Measurements from ENCODE around the gene CERS3.
A peak's percentile ranks its signal among the peaks of the same experiment; 100 is the strongest.

CERS3 gene

GRCh38 chr15:100528833-100529428, at the start of gene CERS3:
CERS3 (minus strand) TSS chr15:100528950; CDS start chr15:100501849, 27,101 bp downstream.
- no peaks in the 10 kb centered on the region for H3K36me3 Mint-ChIP-seq (ENCODE audit: low read depth)
- peaks cover 3% of the 10 kb centered on the region for H3K27me3 Mint-ChIP-seq
- H3K27ac Mint-ChIP-seq: no peak within 1 kb of the TSS
- H3K4me1 Mint-ChIP-seq: peaks cover 2% of the 10 kb centered on the region
- no peak within 1 kb of the TSS for H3K4me3 Mint-ChIP-seq
- DNase-seq (no peak), ATAC-seq (no peak)
- no peaks in the 10 kb centered on the region for H3K9me3 Mint-ChIP-seq

- Mint-ChIP-seq H3K4me1 (peaks cover 49% of the 10 kb centered on the region), H3K27me3 (no peaks in the 10 kb centered on the region), H3K27ac (no peak overlapping the region), H3K9me3 (no peaks in the 10 kb centered on the region), H3K4me3 (no peak overlapping the region), H3K36me3 (ENCODE audit: low read depth) (peaks cover 58% of the 10 kb centered on the region)
- ATAC-seq: no peak
- no peak for DNase-seq
Observed at GRCh38 chr15:100573526-100573925, 44.8 kb upstream of the CERS3 start.

- Mint-ChIP-seq H3K27me3 (no peaks in the 10 kb centered on the region), H3K9me3 (no peaks in the 10 kb centered on the region), H3K4me1 (peaks cover 48% of the 10 kb centered on the region), H3K36me3 (ENCODE audit: low read depth) (peaks cover 56% of the 10 kb centered on the region), H3K27ac (no peak overlapping the region), H3K4me3 (no peak overlapping the region)
- DNase-seq: no peak
- no peak for ATAC-seq
Observed at GRCh38 chr15:100572362-100572983, 43.7 kb upstream of the CERS3 start.

- Mint-ChIP-seq H3K4me1 (peaks cover 42% of the 10 kb centered on the region), H3K4me3 (no peak overlapping the region), H3K9me3 (no peaks in the 10 kb centered on the region), H3K36me3 (ENCODE audit: low read depth) (peaks cover 53% of the 10 kb centered on the region), H3K27me3 (no peaks in the 10 kb centered on the region), H3K27ac (peak overlapping the region; percentile 37)
- ATAC-seq: no peak
- no peak for DNase-seq
Observed at GRCh38 chr15:100571592-100572167, 42.9 kb upstream of the CERS3 start.

- Mint-ChIP-seq H3K4me1 (peaks cover 34% of the 10 kb centered on the region), H3K9me3 (no peaks in the 10 kb centered on the region), H3K36me3 (ENCODE audit: low read depth) (peaks cover 49% of the 10 kb centered on the region), H3K4me3 (no peak overlapping the region), H3K27ac (no peak overlapping the region), H3K27me3 (no peaks in the 10 kb centered on the region)
- ATAC-seq (no peak), DNase-seq (no peak)
Observed at GRCh38 chr15:100570735-100571313, 42.1 kb upstream of the CERS3 start.

GRCh38 chr15:100570275-100570674, 41.5 kb upstream of the CERS3 start:
- Mint-ChIP-seq H3K4me1 (peaks cover 31% of the 10 kb centered on the region), H3K9me3 (no peaks in the 10 kb centered on the region), H3K27me3 (no peaks in the 10 kb centered on the region), H3K36me3 (ENCODE audit: low read depth) (peaks cover 52% of the 10 kb centered on the region), H3K27ac (peak overlapping the region; percentile 40), H3K4me3 (no peak overlapping the region)
- no peak for ATAC-seq
- DNase-seq: no peak

- Mint-ChIP-seq H3K4me3 (no peak overlapping the region), H3K9me3 (no peaks in the 10 kb centered on the region), H3K27ac (no peak overlapping the region), H3K4me1 (peaks cover 30% of the 10 kb centered on the region), H3K36me3 (ENCODE audit: low read depth) (peaks cover 57% of the 10 kb centered on the region), H3K27me3 (no peaks in the 10 kb centered on the region)
- DNase-seq (no peak), ATAC-seq (no peak)
Observed at GRCh38 chr15:100569391-100569790, 40.6 kb upstream of the CERS3 start.

GRCh38 chr15:100566850-100567628, 38.3 kb upstream of the CERS3 start:
- no peaks in the 10 kb centered on the region for H3K9me3 Mint-ChIP-seq
- no peak for DNase-seq
- H3K4me3 Mint-ChIP-seq: no peak overlapping the region
- no peak for ATAC-seq
- H3K27ac Mint-ChIP-seq: no peak overlapping the region
- H3K27me3 Mint-ChIP-seq: no peaks in the 10 kb centered on the region
- peaks cover 56% of the 10 kb centered on the region for H3K36me3 Mint-ChIP-seq (ENCODE audit: low read depth)
- peaks cover 20% of the 10 kb centered on the region for H3K4me1 Mint-ChIP-seq

- Mint-ChIP-seq H3K27me3 (no peaks in the 10 kb centered on the region), H3K4me3 (no peak overlapping the region), H3K36me3 (ENCODE audit: low read depth) (peaks cover 48% of the 10 kb centered on the region), H3K9me3 (no peaks in the 10 kb centered on the region), H3K27ac (no peak overlapping the region), H3K4me1 (peaks cover 5% of the 10 kb centered on the region)
- DNase-seq (no peak), ATAC-seq (no peak)
Observed at GRCh38 chr15:100565591-100565990, 36.8 kb upstream of the CERS3 start.

- no peaks in the 10 kb centered on the region for H3K4me1 Mint-ChIP-seq
- no peaks in the 10 kb centered on the region for H3K9me3 Mint-ChIP-seq
- ATAC-seq (no peak), DNase-seq (no peak)
- H3K36me3 Mint-ChIP-seq (ENCODE audit: low read depth): peaks cover 33% of the 10 kb centered on the region
- no peaks in the 10 kb centered on the region for H3K27me3 Mint-ChIP-seq
- no peak overlapping the region for H3K27ac Mint-ChIP-seq
- H3K4me3 Mint-ChIP-seq: no peak overlapping the region
Observed at GRCh38 chr15:100560323-100560722, 31.6 kb upstream of the CERS3 start.

- Mint-ChIP-seq H3K36me3 (ENCODE audit: low read depth) (peaks cover 27% of the 10 kb centered on the region), H3K27me3 (no peaks in the 10 kb centered on the region), H3K4me1 (no peaks in the 10 kb centered on the region), H3K27ac (no peak overlapping the region), H3K4me3 (no peak overlapping the region), H3K9me3 (no peaks in the 10 kb centered on the region)
- ATAC-seq (no peak), DNase-seq (no peak)
Observed at GRCh38 chr15:100559330-100559729, 30.6 kb upstream of the CERS3 start.

GRCh38 chr15:100558771-100559254, 30.1 kb upstream of the CERS3 start:
- Mint-ChIP-seq H3K9me3 (no peaks in the 10 kb centered on the region), H3K27me3 (no peaks in the 10 kb centered on the region), H3K4me1 (no peaks in the 10 kb centered on the region), H3K27ac (no peak overlapping the region), H3K4me3 (no peak overlapping the region), H3K36me3 (ENCODE audit: low read depth) (peaks cover 28% of the 10 kb centered on the region)
- DNase-seq: no peak
- no peak for ATAC-seq

GRCh38 chr15:100553468-100553867, 24.7 kb upstream of the CERS3 start:
- no peaks in the 10 kb centered on the region for H3K27me3 Mint-ChIP-seq
- H3K4me3 Mint-ChIP-seq: no peak overlapping the region
- peaks cover 26% of the 10 kb centered on the region for H3K36me3 Mint-ChIP-seq (ENCODE audit: low read depth)
- H3K9me3 Mint-ChIP-seq: no peaks in the 10 kb centered on the region
- ATAC-seq: no peak
- H3K27ac Mint-ChIP-seq: no peak overlapping the region
- DNase-seq: no peak
- H3K4me1 Mint-ChIP-seq: no peaks in the 10 kb centered on the region

GRCh38 chr15:100547961-100548360, 19.2 kb upstream of the CERS3 start:
- H3K27me3 Mint-ChIP-seq: no peaks in the 10 kb centered on the region
- DNase-seq (no peak), ATAC-seq (no peak)
- no peaks in the 10 kb centered on the region for H3K9me3 Mint-ChIP-seq
- H3K4me3 Mint-ChIP-seq: no peak overlapping the region
- H3K4me1 Mint-ChIP-seq: peaks cover 7% of the 10 kb centered on the region
- H3K27ac Mint-ChIP-seq: no peak overlapping the region
- H3K36me3 Mint-ChIP-seq (ENCODE audit: low read depth): peaks cover 16% of the 10 kb centered on the region

Measured in activated naive CD8-positive, alpha-beta T cell treated with anti-CD3 and anti-CD28 coated beads, Interleukin-2, amount 50 U/mL, for 24 hours (primary cell).